Lower leg skin (tissue), 4 donors: ENCODE results near the gene CCDC85C. TPM values are rescaled to one million over a fixed set of nuclear protein-coding genes. Genes with fewer than 3 reads are reported as not detected.

Source experiments
- DNase-seq, 2 donors: peaks; one replicate each; pipeline ENCODE4 v3.0.0-alpha.2; 2019; ENCODE audit warnings: low spot score in 2 of 2
- H3K4me3 ChIP-seq: fragments of 200-600 bp; sonication (generic); 2 replicates; pipeline ENCODE4 v1.5.1; 2017; ENCODE audit warnings: mild to moderate bottlenecking, low read depth; ENCODE audit not compliant: poor library complexity, severe bottlenecking
- CTCF ChIP-seq, 3 donors: fragments of 450-650 bp; IDR thresholded peaks; one replicate each; pipeline ENCODE4 v1.5.1; 2016; ENCODE audit warnings: antibody characterized with exemption in 3 of 3, mild to moderate bottlenecking in 3 of 3, moderate library complexity in 2 of 3
- POLR2A ChIP-seq, 2 donors: fragments of 450-650 bp; IDR thresholded peaks; one replicate each; pipeline ENCODE4 v1.6.1; 2016 to 2017; ENCODE audit warnings: antibody characterized with exemption in 2 of 2, mild to moderate bottlenecking in 1 of 2, moderate library complexity in 1 of 2
- WGBS, 2 donors: methylation state at CpG; one replicate each; pipeline ENCODE4 v1.1.5; 2018; 5-methylcytosine and 5-hydroxymethylcytosine counted together
- intact Hi-C: fragments of 100-400 bp; cut with DNase I; formaldehyde crosslinking; loops from one replicate; pipeline ENCODE4 v1.15.0; 2023; ENCODE audit warnings: low total_unique reads
- total RNA-seq, 4 donors: library from RNA; depleted of rRNA; stranded (reverse); fragments of >200 nt; gene quantifications; one replicate each; pipeline ENCODE4 v1.1.0, GENCODE V29; 2016

CCDC85C gene
- total RNA-seq, 4 donors from 2014 or later: 17.2 to 47.7 (median 33.3) TPM

GRCh38 chr14:99587460-99588278 is 16.3 kb downstream of the CCDC85C start:
- no peak overlapping the region for H3K4me3 ChIP-seq
- 91 to 93% methylated on average over 13 to 18 of the region's 18 CpGs for WGBS, 2 donors
- DNase-seq: no peak
- intact Hi-C loops: no loop called here
- no peak for TF ChIP-seq CTCF (IDR thresholded peaks at IDR 0.05)

GRCh38 chr14:99586761-99587459 is 17.1 kb downstream of the CCDC85C start:
- no peak for DNase-seq
- no peak overlapping the region for H3K4me3 ChIP-seq
- TF ChIP-seq CTCF (IDR thresholded peaks at IDR 0.05) (no peak), POLR2A (IDR thresholded peaks at IDR 0.05) (no peak)
- WGBS, 2 donors: 71 to 73% methylated on average over 12 to 13 of the region's 13 CpGs
- intact Hi-C loops: no loop called here

GRCh38 chr14:99586054-99586760 is 17.8 kb downstream of the CCDC85C start:
- WGBS, 2 donors: 75 to 82% methylated on average over 15 to 16 of the region's 16 CpGs
- TF ChIP-seq POLR2A (IDR thresholded peaks at IDR 0.05) (no peak), CTCF (IDR thresholded peaks at IDR 0.05) (no peak)

GRCh38 chr14:99584823-99585222 is 19.2 kb downstream of the CCDC85C start:
- intact Hi-C loops: no loop called here
- TF ChIP-seq CTCF (IDR thresholded peaks at IDR 0.05) (no peak), POLR2A (IDR thresholded peaks at IDR 0.05) (no peak)

More at GRCh38 chr14:99586054-99586760, 17.8 kb downstream of the CCDC85C start:
- no peak overlapping the region for H3K4me3 ChIP-seq
- no peak for DNase-seq
- intact Hi-C loops: no loop called here

GRCh38 chr14:99581938-99582337 is 22.1 kb downstream of the CCDC85C start:
- H3K4me3 ChIP-seq: no peak overlapping the region
- intact Hi-C loops: no loop called here
- WGBS, 2 donors: 89 to 90% methylated on average over 10 to 11 of the region's 11 CpGs
- no peak for TF ChIP-seq POLR2A (IDR thresholded peaks at IDR 0.05)
- no peak for TF ChIP-seq CTCF (IDR thresholded peaks at IDR 0.05)
- DNase-seq: no peak

More at GRCh38 chr14:99584823-99585222, 19.2 kb downstream of the CCDC85C start:
- no peak for DNase-seq
- H3K4me3 ChIP-seq: no peak overlapping the region
- 61 to 93% methylated on average over 3 of the region's 3 CpGs for WGBS, 2 donors
